Upper lobe of left lung (tissue), 4 donors: ENCODE results near the gene ZCRB1.

Source experiments
- EP300 ChIP-seq, 4 donors: sonication (generic); formaldehyde crosslinking; IDR thresholded peaks; one replicate each; pipeline ENCODE4 v1.5.1; 2017; ENCODE audit warnings: antibody characterized with exemption in 4 of 4, control low read depth in 2 of 4
- POLR2A ChIP-seq, 4 donors: fragments of 450-650 bp; IDR thresholded peaks; one replicate each; pipeline ENCODE4 v1.5.1; 2016 to 2017; ENCODE audit warnings: antibody characterized with exemption in 4 of 4, mild to moderate bottlenecking in 2 of 4
- POLR2AphosphoS5 ChIP-seq, 2 donors: sonication (generic); formaldehyde crosslinking; IDR thresholded peaks; one replicate each; pipeline ENCODE4 v1.5.1; 2017; ENCODE audit warnings: antibody characterized with exemption in 2 of 2
- TF ChIP-seq, protein P1 (sequence below), 6 experiments: fragments of 450-650 bp in 4 of 6; fragments of 200-600 bp in 2 of 6; sonication (generic) in 2 of 6; IDR thresholded peaks; one replicate each; pipeline ENCODE4 v1.5.1; 2016 to 2019; ENCODE audit warnings: antibody characterized with exemption in 6 of 6

DNA sequence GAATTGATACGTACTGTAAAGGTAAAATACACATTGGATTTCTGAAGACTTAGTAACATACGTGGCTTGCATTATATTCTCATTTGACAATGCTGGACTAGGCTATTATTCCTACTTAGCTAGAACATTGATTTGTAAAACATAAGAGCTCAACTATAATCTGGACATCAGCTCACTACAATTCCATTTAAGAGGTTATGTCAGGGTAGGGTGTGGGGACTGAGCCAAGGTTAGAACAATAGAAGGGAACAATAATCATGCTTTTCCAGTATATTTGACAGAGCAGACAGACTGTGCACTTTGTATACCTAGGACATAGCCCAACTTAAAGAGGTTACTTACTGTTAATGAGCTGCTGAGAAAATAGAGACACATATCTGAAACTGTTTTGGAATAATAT lies 10.8 kb downstream of the ZCRB1 start:
- no peak for TF ChIP-seq POLR2A (IDR thresholded peaks at IDR 0.05)
- no peak for TF ChIP-seq EP300 (IDR thresholded peaks at IDR 0.05)
- no peak for TF ChIP-seq POLR2AphosphoS5 (IDR thresholded peaks at IDR 0.05)
- TF ChIP-seq, protein P1, sequence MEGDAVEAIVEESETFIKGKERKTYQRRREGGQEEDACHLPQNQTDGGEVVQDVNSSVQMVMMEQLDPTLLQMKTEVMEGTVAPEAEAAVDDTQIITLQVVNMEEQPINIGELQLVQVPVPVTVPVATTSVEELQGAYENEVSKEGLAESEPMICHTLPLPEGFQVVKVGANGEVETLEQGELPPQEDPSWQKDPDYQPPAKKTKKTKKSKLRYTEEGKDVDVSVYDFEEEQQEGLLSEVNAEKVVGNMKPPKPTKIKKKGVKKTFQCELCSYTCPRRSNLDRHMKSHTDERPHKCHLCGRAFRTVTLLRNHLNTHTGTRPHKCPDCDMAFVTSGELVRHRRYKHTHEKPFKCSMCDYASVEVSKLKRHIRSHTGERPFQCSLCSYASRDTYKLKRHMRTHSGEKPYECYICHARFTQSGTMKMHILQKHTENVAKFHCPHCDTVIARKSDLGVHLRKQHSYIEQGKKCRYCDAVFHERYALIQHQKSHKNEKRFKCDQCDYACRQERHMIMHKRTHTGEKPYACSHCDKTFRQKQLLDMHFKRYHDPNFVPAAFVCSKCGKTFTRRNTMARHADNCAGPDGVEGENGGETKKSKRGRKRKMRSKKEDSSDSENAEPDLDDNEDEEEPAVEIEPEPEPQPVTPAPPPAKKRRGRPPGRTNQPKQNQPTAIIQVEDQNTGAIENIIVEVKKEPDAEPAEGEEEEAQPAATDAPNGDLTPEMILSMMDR (IDR thresholded peaks at IDR 0.05): no peak
